BE2C (cell line): Measurements from ENCODE around the gene BPIFB3.

Experiments
- DNase-seq: peaks from one replicate; pipeline ENCODE4 v3.0.0-alpha.2; 2020
- H3K27me3 ChIP-seq: fragments of 250-450 bp; sonication (Bioruptor Pico); 2 replicates; pipeline ENCODE4 v1.5.1; 2020; ENCODE audit warnings: mild to moderate bottlenecking
- H3K36me3 ChIP-seq: fragments of 250-450 bp; sonication (Bioruptor Pico); 2 replicates; pipeline ENCODE4 v1.5.1; 2020; ENCODE audit warnings: mild to moderate bottlenecking
- H3K4me1 ChIP-seq: fragments of 250-450 bp; sonication (Bioruptor Pico); 2 replicates; pipeline ENCODE4 v1.5.1; 2020
- H3K4me3 ChIP-seq: 2 replicates; pipeline ENCODE4 v1.5.1; 2011; ENCODE audit warnings: low read depth, low read length
- H3K9me3 ChIP-seq: fragments of 250-450 bp; sonication (Bioruptor Pico); 2 replicates; pipeline ENCODE4 v1.5.1; 2020
- CTCF ChIP-seq: IDR thresholded peaks from 2 replicates; pipeline ENCODE4 v1.5.1; 2012; ENCODE audit warnings: mild to moderate bottlenecking, low read depth, low read length

Gene BPIFB3

GRCh38 chr20:33033381-33033780, 20.3 kb upstream of the BPIFB3 start:
- H3K4me3 ChIP-seq: no peak overlapping the region
- no peaks in the 10 kb centered on the region for H3K36me3 ChIP-seq
- no peaks in the 10 kb centered on the region for H3K9me3 ChIP-seq
- no peaks in the 10 kb centered on the region for H3K4me1 ChIP-seq
- no peaks in the 10 kb centered on the region for H3K27me3 ChIP-seq
- DNase-seq: no peak
- TF ChIP-seq CTCF: no peak

- no peaks in the 10 kb centered on the region for H3K36me3 ChIP-seq
- DNase-seq: no peak
- H3K4me3 ChIP-seq: no peak overlapping the region
- no peaks in the 10 kb centered on the region for H3K9me3 ChIP-seq
- TF ChIP-seq CTCF: no peak
- H3K27me3 ChIP-seq: no peaks in the 10 kb centered on the region
- H3K4me1 ChIP-seq: no peaks in the 10 kb centered on the region
Observed at GRCh38 chr20:33034115-33034514, 19.6 kb upstream of the BPIFB3 start.

- no peak for DNase-seq
- no peak overlapping the region for H3K4me3 ChIP-seq
- TF ChIP-seq CTCF: no peak
- H3K27me3 ChIP-seq: no peaks in the 10 kb centered on the region
- no peaks in the 10 kb centered on the region for H3K4me1 ChIP-seq
- no peaks in the 10 kb centered on the region for H3K9me3 ChIP-seq
- no peaks in the 10 kb centered on the region for H3K36me3 ChIP-seq
Observed at GRCh38 chr20:33034901-33035492, 18.7 kb upstream of the BPIFB3 start.

GRCh38 chr20:33037456-33037855, 16.2 kb upstream of the BPIFB3 start:
- Histone ChIP-seq H3K4me1 (no peaks in the 10 kb centered on the region), H3K4me3 (no peak overlapping the region), H3K27me3 (no peaks in the 10 kb centered on the region), H3K36me3 (no peaks in the 10 kb centered on the region), H3K9me3 (no peaks in the 10 kb centered on the region)
- DNase-seq: no peak
- TF ChIP-seq CTCF: no peak

GRCh38 chr20:33038243-33038642, 15.5 kb upstream of the BPIFB3 start:
- DNase-seq: no peak
- no peaks in the 10 kb centered on the region for H3K9me3 ChIP-seq
- H3K4me3 ChIP-seq: no peak overlapping the region
- no peaks in the 10 kb centered on the region for H3K27me3 ChIP-seq
- H3K4me1 ChIP-seq: no peaks in the 10 kb centered on the region
- H3K36me3 ChIP-seq: no peaks in the 10 kb centered on the region
- no peak for TF ChIP-seq CTCF

- H3K4me1 ChIP-seq: no peaks in the 10 kb centered on the region
- no peaks in the 10 kb centered on the region for H3K36me3 ChIP-seq
- no peak overlapping the region for H3K4me3 ChIP-seq
- DNase-seq: no peak
- H3K9me3 ChIP-seq: peaks cover 4% of the 10 kb centered on the region; the same call in 1 of the 2 replicates
- H3K27me3 ChIP-seq: no peaks in the 10 kb centered on the region
- no peak for TF ChIP-seq CTCF
Observed at GRCh38 chr20:33042430-33042829, 11.3 kb upstream of the BPIFB3 start.
